Measurements from ENCODE around the gene NFIA.
A peak's percentile ranks its signal among the peaks of the same experiment; 100 is the strongest.

Gene NFIA

DNA sequence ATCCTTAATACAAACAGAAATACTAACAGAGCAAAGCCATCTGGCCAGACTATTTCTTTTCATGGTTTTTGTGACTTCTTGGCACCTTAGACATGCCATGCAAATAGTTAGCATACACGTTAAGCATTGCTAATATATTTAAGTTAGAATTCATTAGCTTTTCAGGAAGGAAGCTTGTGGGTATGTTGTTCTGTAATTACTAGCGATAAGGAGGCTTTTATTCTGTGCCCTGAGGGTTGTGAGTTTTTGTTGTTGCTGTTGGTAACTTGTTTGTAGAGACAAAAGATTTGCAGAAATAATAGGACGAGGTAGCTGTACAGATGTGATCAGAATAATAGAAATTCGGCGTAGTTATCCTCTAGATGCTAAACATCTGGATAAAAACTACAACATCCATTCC lies 337.3 kb downstream of the NFIA start:
- no peak for DNase-seq

DNA sequence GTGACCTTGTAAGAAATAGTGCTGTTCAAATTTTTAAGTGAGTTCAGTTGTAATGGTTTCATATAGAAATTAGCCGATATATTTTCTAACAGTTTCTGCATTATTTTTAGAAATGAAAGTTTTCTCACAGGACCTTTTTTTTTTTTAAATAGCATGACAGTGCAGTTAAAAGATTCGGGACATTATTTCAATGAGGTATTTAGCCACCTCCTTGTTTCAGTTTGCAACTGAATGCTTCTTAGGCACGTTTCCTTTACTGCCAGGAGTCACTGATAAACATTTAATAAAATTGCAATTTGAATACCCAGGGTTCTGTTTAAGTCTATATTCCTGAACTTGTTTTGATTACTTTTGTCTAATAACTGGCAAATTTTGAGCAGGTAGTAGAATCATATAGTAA lies 337.9 kb downstream of the NFIA start:
- DNase-seq = no peak

DNA sequence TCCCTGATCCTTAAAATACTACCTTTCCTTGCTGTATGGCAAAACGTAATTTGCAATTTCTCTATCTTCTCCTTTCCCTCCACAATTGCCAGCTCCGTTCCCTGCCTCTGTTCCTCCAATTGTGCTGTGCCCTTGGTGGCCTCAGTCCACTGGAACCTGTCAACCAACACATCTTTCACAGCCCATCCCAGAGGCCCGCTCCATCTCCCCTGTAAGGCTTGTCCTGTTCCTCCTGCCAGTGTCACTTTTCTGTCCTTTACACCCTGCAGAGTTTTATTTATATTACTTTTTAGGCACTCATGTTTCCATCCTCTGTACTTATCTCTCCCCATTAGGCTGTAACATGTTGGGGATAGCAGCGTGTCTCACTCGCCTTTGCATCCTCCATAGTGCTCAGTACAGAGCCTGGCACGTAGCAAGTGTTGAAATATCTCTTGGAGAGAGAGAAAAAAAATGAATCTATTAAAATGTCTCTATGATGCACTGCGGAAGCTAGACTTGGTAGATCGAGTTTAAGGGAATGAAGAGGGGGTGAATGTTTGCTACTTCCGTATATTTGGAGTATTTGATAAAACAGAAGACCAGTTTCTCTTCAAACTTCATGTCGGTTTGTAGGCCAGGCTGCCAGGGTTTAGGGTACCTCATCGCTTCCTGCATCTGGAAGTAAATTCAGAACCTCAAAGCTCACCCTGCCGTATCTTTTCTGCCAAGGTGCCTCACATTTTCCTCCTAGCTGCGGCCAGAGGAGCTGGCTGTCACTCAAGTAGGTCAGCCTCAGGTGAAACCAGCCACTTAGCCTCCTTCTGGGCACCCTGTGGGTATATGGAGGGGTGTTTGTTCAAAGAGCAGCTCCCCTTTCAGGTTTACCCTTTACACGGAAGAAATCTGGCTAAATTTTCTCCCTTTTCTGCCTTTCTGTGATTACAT lies 338.8 kb downstream of the NFIA start:
- DNase-seq = no peak

GRCh38 chr1:61423643-61424042 lies 341.3 kb downstream of the NFIA start:
- DNase-seq = no peak

- peak; percentile 79 for DNase-seq
Measured at GRCh38 chr1:61424382-61424781, 342.0 kb downstream of the NFIA start.

- DNase-seq = peak; percentile 93
Measured at GRCh38 chr1:61425040-61425439, 342.7 kb downstream of the NFIA start.

DNA sequence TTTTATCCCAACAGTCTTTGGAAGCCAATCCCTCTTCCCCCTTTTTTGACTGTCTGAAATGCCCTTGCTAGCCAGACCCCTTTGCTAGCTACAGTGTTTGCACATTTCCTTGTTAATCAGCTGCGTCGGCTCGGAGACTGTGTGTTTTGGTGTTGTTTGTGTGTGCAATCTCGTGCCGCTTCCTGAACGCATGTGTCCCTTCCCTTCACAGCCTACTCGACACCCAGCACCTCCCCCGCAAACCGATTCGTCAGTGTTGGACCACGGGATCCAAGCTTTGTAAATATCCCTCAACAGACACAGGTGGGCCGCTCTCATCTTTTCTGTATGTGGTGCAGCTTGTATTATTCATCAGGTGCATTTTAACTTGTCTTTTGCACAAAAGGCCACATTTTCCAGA lies 343.9 kb downstream of the NFIA start:
- no peak for DNase-seq

- no peak for DNase-seq
Measured at GRCh38 chr1:61426885-61427284, 344.5 kb downstream of the NFIA start.

DNA sequence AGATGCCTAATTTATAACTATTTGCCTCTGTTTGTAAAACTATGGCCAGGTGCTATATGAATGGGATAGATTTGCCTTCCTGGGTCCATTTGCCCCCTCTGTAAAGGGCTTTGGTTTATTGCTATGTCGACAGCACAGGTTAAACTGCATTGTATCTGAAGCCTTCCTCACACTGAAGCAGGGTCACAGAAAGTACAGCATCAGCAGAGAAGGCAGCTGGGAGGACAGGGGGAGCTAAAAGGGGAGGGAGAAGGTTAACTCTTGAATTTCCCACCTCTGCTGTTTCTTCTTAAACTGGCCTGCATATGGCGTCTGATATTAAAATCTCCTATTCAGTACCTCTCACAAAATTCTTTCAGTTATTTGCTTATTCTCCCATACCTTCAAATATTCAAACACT lies 345.1 kb downstream of the NFIA start:
- DNase-seq = peak; percentile 54

- peak; percentile 15 for DNase-seq
Measured at GRCh38 chr1:61428146-61428545, 345.8 kb downstream of the NFIA start.

GRCh38 chr1:61432616-61433388 lies 350.4 kb downstream of the NFIA start:
- no peak for DNase-seq

DNA sequence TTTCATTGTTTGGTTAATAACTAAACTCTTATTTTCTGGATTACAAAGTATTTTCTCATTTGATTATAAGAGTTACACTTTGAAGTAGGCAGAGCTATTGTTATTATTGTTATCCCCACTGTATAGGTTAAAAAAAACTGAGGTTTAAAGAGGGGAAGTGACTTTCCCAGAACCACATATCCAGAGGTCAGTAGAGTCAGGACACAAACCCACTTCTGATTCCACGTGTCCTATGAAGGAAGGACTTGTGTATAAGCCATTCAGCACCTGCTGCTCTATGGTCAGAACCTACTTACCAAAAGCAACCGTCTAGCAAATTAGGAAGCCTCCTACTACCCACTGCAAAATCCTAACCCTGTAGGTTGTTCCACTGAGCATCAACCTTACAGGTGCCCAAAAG lies 351.3 kb downstream of the NFIA start:
- no peak for DNase-seq

- no peak for DNase-seq
Measured at GRCh38 chr1:61434276-61434675, 351.9 kb downstream of the NFIA start.

DNA sequence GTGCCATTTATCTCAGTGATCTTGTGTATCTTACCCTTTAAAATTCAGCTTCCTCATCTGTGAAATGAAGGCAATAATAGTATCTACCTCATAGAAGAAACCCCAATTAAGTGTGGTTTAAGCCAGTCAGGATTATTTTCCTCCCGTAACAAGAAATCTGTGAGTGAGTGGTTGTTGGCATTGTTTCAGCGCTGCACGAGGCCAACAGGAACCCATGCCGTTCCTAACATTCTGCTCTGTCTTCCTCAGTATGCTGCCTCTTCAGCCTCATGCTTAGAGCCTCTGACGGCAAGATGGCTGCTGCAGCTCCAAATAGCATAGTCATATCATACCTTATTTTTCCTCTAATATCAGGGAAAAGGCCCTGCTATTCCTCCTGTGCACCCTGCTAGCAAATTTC lies 352.9 kb downstream of the NFIA start:
- no peak for DNase-seq

DNA sequence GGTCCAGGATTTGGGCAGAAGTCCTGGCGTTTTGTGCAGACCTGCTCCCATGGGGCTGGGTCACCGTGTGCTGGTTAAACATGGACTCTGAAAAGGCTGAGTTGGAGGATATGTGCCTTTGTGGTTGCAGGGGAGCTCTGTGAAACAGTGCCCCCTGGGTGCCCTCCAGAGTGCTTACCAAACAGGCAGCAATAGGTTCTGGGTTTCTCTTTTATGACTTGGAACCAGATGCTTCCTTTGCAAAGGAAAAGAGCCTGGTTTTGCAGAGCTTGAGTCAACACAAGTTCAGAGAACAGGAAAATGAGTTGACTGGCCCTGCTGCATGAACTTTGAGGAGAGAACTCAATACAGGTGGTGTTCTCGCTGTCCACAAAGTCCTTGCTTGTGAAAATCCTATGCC lies 353.7 kb downstream of the NFIA start:
- DNase-seq = no peak

- DNase-seq = no peak
Measured at GRCh38 chr1:61436491-61437120, 354.2 kb downstream of the NFIA start.

GRCh38 chr1:61439234-61439633 lies 356.9 kb downstream of the NFIA start:
- no peak for DNase-seq

DNA sequence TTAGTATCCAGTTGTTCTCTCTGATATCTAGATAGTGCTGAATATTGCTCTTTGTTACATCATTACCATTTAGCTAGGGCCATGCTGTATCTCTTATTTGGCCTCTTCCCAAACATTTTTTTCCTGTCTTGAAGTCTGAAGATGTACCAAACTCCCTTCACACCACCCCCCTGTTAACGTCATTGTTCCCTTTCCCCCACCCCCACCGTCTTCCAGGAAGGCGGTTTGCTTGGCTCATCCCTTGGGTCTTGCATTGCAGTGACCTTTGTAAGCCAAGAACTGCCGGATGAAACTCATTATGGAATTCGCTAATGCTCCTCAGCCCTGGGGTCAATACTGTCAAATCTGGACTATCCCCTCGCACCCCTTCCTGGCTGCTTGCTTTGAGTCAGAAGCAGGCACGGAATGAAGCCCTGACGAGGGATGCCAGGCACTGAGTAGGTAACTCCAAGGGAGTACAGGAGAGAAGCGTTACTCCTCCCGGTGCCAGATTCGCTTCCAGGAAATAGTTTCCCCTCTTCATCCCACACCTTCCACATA lies 359.4 kb downstream of the NFIA start:
- DNase-seq = no peak

- DNase-seq = no peak
Measured at GRCh38 chr1:61442544-61442943, 360.2 kb downstream of the NFIA start.

GRCh38 chr1:61444288-61444687 lies 361.9 kb downstream of the NFIA start:
- no peak for DNase-seq

GRCh38 chr1:61445269-61445825 lies 363.0 kb downstream of the NFIA start:
- DNase-seq = no peak

- DNase-seq = peak; percentile 69
Measured at GRCh38 chr1:61446531-61446991, 364.2 kb downstream of the NFIA start.

All from NCI-H2171 treated with DMSO at 0.1 percent for 48 hours (cell line).